HCT116 (cell line): ENCODE measurements around the gene CISH. TPM values are rescaled to one million over a fixed set of nuclear protein-coding genes. Genes with fewer than 3 reads are reported as not detected.

ENCODE experiments used
- ATAC-seq: fragments of 200-7000 bp; cut with Tn5 transposase; 2 replicates; pipeline ENCODE4 v1.9.1; 2020; ENCODE audit warnings: mild to moderate bottlenecking, moderate library complexity
- BruUV-seq: library from RNA; stranded (reverse); fragments of 400-500 nt; replicated peaks from 2 replicates; lab custom pipeline; 2021; lab: Mats Ljungman, UMichigan
- CTCF ChIA-PET: fragments of 300-600 bp; sonication (Branson Sonifier 250); formaldehyde crosslinking; loops from one replicate; lab custom pipeline; 2021; ENCODE audit warnings: antibody characterized with exemption; lab: Charles Lee
- POLR2A ChIA-PET: fragments of 300-600, 350-600 bp; sonication (Branson Sonifier 250); formaldehyde crosslinking; loops from one replicate; lab custom pipeline; 2021; ENCODE audit warnings: antibody characterized with exemption; lab: Charles Lee
- RAD21 ChIA-PET, 2 experiments: fragments of 300-600 bp; sonication (Branson Sonifier 250); formaldehyde crosslinking; loops; one replicate each; lab custom pipeline; 2023; ENCODE audit warnings: low total read pairs in 2 of 2; ENCODE audit not compliant: uncharacterized antibody in 2 of 2, unreplicated experiment in 2 of 2, low non-redundant PET in 1 of 2; lab: Charles Lee
- DNase-seq: peaks from one replicate; pipeline ENCODE4 v3.0.0-alpha.2; 2010; ENCODE audit warnings: low read depth, low spot score
- H2AFZ ChIP-seq: fragments of 200-600 bp; shearing (Covaris generic), sonication (generic); 2 replicates; pipeline ENCODE4 v1.6.1; 2017; ENCODE audit warnings: low read depth, mixed run types, mixed read lengths, antibody characterized with exemption, low read length; ENCODE audit not compliant: poor library complexity, severe bottlenecking
- H3K27ac ChIP-seq: 2 replicates; pipeline ENCODE4 v1.5.1; 2012; ENCODE audit warnings: low read depth, low read length
- H3K27me3 ChIP-seq: fragments of 200-600 bp; sonication (generic); 2 replicates; pipeline ENCODE4 v1.6.1; 2016; ENCODE audit warnings: mixed run types, low read length, mixed read lengths; ENCODE audit not compliant: insufficient read depth
- H3K36me3 ChIP-seq, 2 experiments: fragments of 200-500 bp in 1 of 2; fragments of 200-600 bp in 1 of 2; sonication (Bioruptor generic) in 1 of 2; sonication (generic) in 1 of 2; 2 replicates each; pipeline versions ENCODE4 v1.5.1 to v1.6.1; 2014 to 2016; ENCODE audit warnings: low read length in 2 of 2, inconsistent platforms in 1 of 2, mixed read lengths in 1 of 2, mixed run types in 1 of 2; ENCODE audit not compliant: insufficient read depth in 2 of 2, control insufficient read depth in 1 of 2
- H3K4me1 ChIP-seq, 2 experiments: fragments of 200-600 bp in 1 of 2; sonication (generic) in 1 of 2; 2 replicates each; pipeline versions ENCODE4 v1.5.1 to v1.6.1; 2012 to 2017; ENCODE audit warnings: low read length in 2 of 2, inconsistent platforms in 1 of 2, mild to moderate bottlenecking in 1 of 2, mixed read lengths in 1 of 2, mixed run types in 1 of 2, moderate library complexity in 1 of 2; ENCODE audit not compliant: insufficient read depth in 2 of 2, control insufficient read depth in 1 of 2
- H3K4me2 ChIP-seq: fragments of 200-600 bp; sonication (generic); 2 replicates; pipeline ENCODE4 v1.6.1; 2017; ENCODE audit warnings: mixed run types, low read length, mixed read lengths
- H3K4me3 ChIP-seq, 2 experiments: fragments of 200-600 bp in 1 of 2; sonication (generic) in 1 of 2; replicated peaks in 1 of 2; 2 replicates each; pipeline ENCODE4 v1.5.1; 2011 to 2016; ENCODE audit warnings: low read length in 2 of 2, control low read depth in 1 of 2, low read depth in 1 of 2, mild to moderate bottlenecking in 1 of 2, mixed read lengths in 1 of 2, mixed run types in 1 of 2
- H3K79me2 ChIP-seq: fragments of 200-600 bp; sonication (generic); 2 replicates; pipeline ENCODE4 v1.6.1; 2017; ENCODE audit warnings: mild to moderate bottlenecking, mixed run types, low read length, moderate library complexity, mixed read lengths; ENCODE audit not compliant: insufficient read depth
- H3K9ac ChIP-seq: fragments of 200-600 bp; sonication (generic); 2 replicates; pipeline ENCODE4 v1.6.1; 2016; ENCODE audit warnings: low read length, mixed read lengths
- H3K9me2 ChIP-seq: fragments of 200-600 bp; sonication (generic), shearing (Covaris generic); 2 replicates; pipeline ENCODE4 v1.6.1; 2017; ENCODE audit warnings: mixed run types, mild to moderate bottlenecking, moderate library complexity; ENCODE audit not compliant: insufficient read depth
- H3K9me3 ChIP-seq, 2 experiments: fragments of 200-500 bp in 1 of 2; fragments of 200-600 bp in 1 of 2; sonication (Bioruptor generic) in 1 of 2; sonication (generic) in 1 of 2; 2 replicates each; pipeline ENCODE4 v1.6.1; 2014 to 2017; ENCODE audit warnings: low read length in 2 of 2, mixed read lengths in 2 of 2, inconsistent platforms in 1 of 2, low read depth in 1 of 2, mild to moderate bottlenecking in 1 of 2, mixed run types in 1 of 2, moderate library complexity in 1 of 2; ENCODE audit not compliant: control insufficient read depth in 1 of 2, insufficient read depth in 1 of 2
- H4K20me1 ChIP-seq: fragments of 200-600 bp; sonication (generic), shearing (Covaris generic); 2 replicates; pipeline ENCODE4 v1.6.1; 2017; ENCODE audit warnings: mixed run types, mild to moderate bottlenecking, moderate library complexity; ENCODE audit not compliant: insufficient read depth
- EZH2 ChIP-seq: fragments of 200-600 bp; sonication (generic); IDR thresholded peaks from 2 replicates; pipeline ENCODE4 v1.6.1; 2017; ENCODE audit warnings: antibody characterized with exemption, mixed run types
- JUND ChIP-seq: IDR thresholded peaks from 2 replicates; pipeline ENCODE4 v1.6.1; 2012
- POLR2AphosphoS5 ChIP-seq: IDR thresholded peaks from 2 replicates; pipeline ENCODE4 v1.6.1; 2011; ENCODE audit warnings: mild to moderate bottlenecking, low read depth, low read length, moderate library complexity
- SIN3A ChIP-seq: IDR thresholded peaks from 2 replicates; pipeline ENCODE4 v1.6.1; 2012; ENCODE audit warnings: low read depth
- SP1 ChIP-seq: IDR thresholded peaks from 2 replicates; pipeline ENCODE4 v1.6.1; 2012; ENCODE audit warnings: low read depth
- SRF ChIP-seq: IDR thresholded peaks from 2 replicates; pipeline ENCODE4 v1.6.1; 2012; ENCODE audit warnings: low read depth
- TCF7L2 ChIP-seq: IDR thresholded peaks from 2 replicates; pipeline ENCODE4 v1.7.0; 2011; ENCODE audit warnings: borderline replicate concordance, inconsistent platforms; ENCODE audit not compliant: insufficient read depth, insufficient read length; ENCODE audit errors: extremely low read depth
- YY1 ChIP-seq: IDR thresholded peaks from 2 replicates; pipeline ENCODE4 v1.6.1; 2011; ENCODE audit warnings: low read length, low read depth, moderate library complexity, mild to moderate bottlenecking; ENCODE audit not compliant: insufficient replicate concordance; ENCODE audit errors: extremely low read depth
- ZFX ChIP-seq: fragments of 450-650 bp; IDR thresholded peaks from 2 replicates; pipeline ENCODE4 v1.6.1; 2017
- ZNF274 ChIP-seq: fragments of 200-500 bp; sonication (Bioruptor generic); IDR thresholded peaks from 2 replicates; pipeline ENCODE4 v1.6.1; 2014; ENCODE audit warnings: mild to moderate bottlenecking, low read depth, low read length, inconsistent platforms
- intact Hi-C: fragments of 100-400 bp; cut with micrococcal nuclease; formaldehyde crosslinking; loops from 2 replicates; pipeline ENCODE4 v1.10.0; 2022
- total RNA-seq: library from RNA; stranded (reverse); gene quantifications from one replicate; pipeline ENCODE4 v1.2.1, GENCODE V29; 2021; ENCODE audit not compliant: unreplicated experiment
- TF ChIP-seq, protein P1 (sequence below), 3 experiments: fragments of 200-600 bp in 1 of 3; sonication (generic) in 1 of 3; IDR thresholded peaks in 2 of 3; conservative IDR thresholded peaks in 1 of 3; 2 replicates each; pipeline ENCODE4 v1.5.1; 2012 to 2017; ENCODE audit warnings: low read depth in 2 of 3, low read length in 2 of 3, antibody characterized with exemption in 1 of 3, borderline replicate concordance in 1 of 3, control low read depth in 1 of 3, mild to moderate bottlenecking in 1 of 3, mixed read lengths in 1 of 3, mixed run types in 1 of 3, moderate library complexity in 1 of 3; ENCODE audit not compliant: insufficient read depth in 1 of 3
- TF ChIP-seq, protein P2 (sequence below): IDR thresholded peaks from 2 replicates; pipeline ENCODE4 v1.6.1; 2012; ENCODE audit warnings: low read depth
- TF ChIP-seq, protein P3 (sequence below): IDR thresholded peaks from 2 replicates; pipeline ENCODE4 v1.6.1; 2012

Gene CISH
- total RNA-seq, 1 experiment from 2014 or later = 4.5 TPM

DNA sequence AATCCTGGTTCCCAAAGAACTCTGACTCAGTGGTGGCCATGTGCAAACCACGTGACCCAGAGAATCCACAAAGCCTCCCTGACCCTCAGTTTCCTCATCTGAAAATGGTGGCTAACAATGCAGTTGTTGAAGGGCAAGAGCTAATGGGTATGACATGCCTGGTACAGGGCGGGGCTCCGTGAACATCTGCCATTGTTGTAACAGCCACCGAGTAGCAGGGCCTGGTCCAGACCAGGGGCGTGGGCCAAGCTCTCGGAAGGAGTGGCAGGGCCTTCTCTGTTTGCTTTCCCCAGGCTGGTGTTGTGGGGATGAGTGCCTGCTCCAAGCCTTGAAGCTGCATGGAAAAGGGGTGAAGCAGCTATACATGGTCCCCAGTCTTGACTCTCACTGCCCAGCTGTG is 18.8 kb upstream of the CISH start:
- Histone ChIP-seq H3K9ac (no peak overlapping the region), H3K36me3 (peaks cover 0 to 3% of the 10 kb centered on the region in 2 experiments; a peak in 1 of 4 replicates), H3K4me2 (peak overlapping the region; percentile 18), H3K4me3 (no peak overlapping the region), H3K27me3 (no peaks in the 10 kb centered on the region), H3K9me3 (no peaks in the 10 kb centered on the region), H3K79me2 (peaks cover 89% of the 10 kb centered on the region), H3K4me1 (peaks cover 45 to 76% of the 10 kb centered on the region in 2 experiments), H4K20me1 (no peaks in the 10 kb centered on the region; the same call in 1 of the 2 replicates), H3K27ac (no peak overlapping the region), H2AFZ (no peak overlapping the region), H3K9me2 (no peaks in the 10 kb centered on the region)
- RAD21 ChIA-PET = no interaction called here
- no peak for ATAC-seq
- intact Hi-C loops = no loop called here
- CTCF ChIA-PET = no interaction called here
- POLR2A ChIA-PET = no interaction called here
- DNase-seq = no peak
- BruUV-seq = no TSS peak
- TF ChIP-seq POLR2AphosphoS5 = no peak
- TF ChIP-seq ZFX = no peak
- no peak for TF ChIP-seq JUND
- no peak for TF ChIP-seq SP1
- TF ChIP-seq SRF = no peak

DNA sequence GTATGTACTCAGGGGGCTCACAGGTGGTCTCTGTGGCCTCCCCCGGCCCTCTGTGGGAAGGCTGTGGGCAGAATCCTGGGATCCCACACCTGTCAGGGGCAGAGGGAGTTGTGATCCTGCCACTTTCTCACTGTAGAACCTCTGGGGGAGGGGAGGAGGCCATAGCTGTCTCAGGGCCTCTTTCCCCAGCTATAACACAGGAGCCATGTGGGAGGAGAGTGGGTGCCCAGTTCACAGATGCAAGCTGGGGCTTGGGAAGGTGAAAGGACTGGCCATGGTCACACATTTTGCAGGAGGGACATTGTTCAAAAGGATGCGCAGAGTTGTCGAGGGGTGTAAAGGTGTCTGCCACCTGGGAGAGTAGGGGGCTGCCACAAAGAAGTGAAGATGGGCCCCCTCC is 17.0 kb upstream of the CISH start:
- intact Hi-C loops = no loop called here
- Histone ChIP-seq H3K79me2 (peaks cover 92% of the 10 kb centered on the region), H3K36me3 (peaks cover 0 to 3% of the 10 kb centered on the region in 2 experiments; a peak in 1 of 4 replicates), H3K9me3 (no peaks in the 10 kb centered on the region), H3K9ac (peak overlapping the region; percentile 58), H3K4me1 (peaks cover 63 to 93% of the 10 kb centered on the region in 2 experiments), H3K9me2 (no peaks in the 10 kb centered on the region), H3K27ac (peak overlapping the region; percentile 87), H2AFZ (no peak overlapping the region), H4K20me1 (no peaks in the 10 kb centered on the region; the same call in 1 of the 2 replicates), H3K4me3 (no peak overlapping the region), H3K4me2 (peak overlapping the region; percentile 75), H3K27me3 (no peaks in the 10 kb centered on the region)
- CTCF ChIA-PET = interaction anchor here (1.0 to 2.8 kb wide), 5 partner anchors 17 to 744 kb away, joined by 3 to 29 read pairs (median 7); partner anchors contain the start of gene CISH
- DNase-seq (no peak), ATAC-seq (no peak)
- BruUV-seq = no TSS peak
- RAD21 ChIA-PET = interaction anchor here (0.7 to 2.1 kb wide), 5 partner anchors 16 to 27 kb away, joined by 3 to 12 read pairs (median 3); no protein-coding TSS in a partner anchor
- POLR2A ChIA-PET = interaction anchor here (2.1 kb wide), 1 partner anchor 24 kb away, joined by 7 read pairs; no protein-coding TSS in a partner anchor
- TF ChIP-seq TCF7L2 (no peak), SP1 (no peak), EZH2 (no peak), YY1 (no peak), SIN3A (no peak), ZNF274 (no peak)
- TF ChIP-seq, protein P1, sequence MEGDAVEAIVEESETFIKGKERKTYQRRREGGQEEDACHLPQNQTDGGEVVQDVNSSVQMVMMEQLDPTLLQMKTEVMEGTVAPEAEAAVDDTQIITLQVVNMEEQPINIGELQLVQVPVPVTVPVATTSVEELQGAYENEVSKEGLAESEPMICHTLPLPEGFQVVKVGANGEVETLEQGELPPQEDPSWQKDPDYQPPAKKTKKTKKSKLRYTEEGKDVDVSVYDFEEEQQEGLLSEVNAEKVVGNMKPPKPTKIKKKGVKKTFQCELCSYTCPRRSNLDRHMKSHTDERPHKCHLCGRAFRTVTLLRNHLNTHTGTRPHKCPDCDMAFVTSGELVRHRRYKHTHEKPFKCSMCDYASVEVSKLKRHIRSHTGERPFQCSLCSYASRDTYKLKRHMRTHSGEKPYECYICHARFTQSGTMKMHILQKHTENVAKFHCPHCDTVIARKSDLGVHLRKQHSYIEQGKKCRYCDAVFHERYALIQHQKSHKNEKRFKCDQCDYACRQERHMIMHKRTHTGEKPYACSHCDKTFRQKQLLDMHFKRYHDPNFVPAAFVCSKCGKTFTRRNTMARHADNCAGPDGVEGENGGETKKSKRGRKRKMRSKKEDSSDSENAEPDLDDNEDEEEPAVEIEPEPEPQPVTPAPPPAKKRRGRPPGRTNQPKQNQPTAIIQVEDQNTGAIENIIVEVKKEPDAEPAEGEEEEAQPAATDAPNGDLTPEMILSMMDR (IDR thresholded peaks at IDR 0.05 in 2 of 3, conservative IDR thresholded peaks at IDR 0.05 in 1 of 3; ENCODE audit: borderline replicate concordance in 1 of 3, insufficient read depth in 1 of 3, low read depth in 2 of 3, low read length in 2 of 3) = no peak
- TF ChIP-seq, protein P2, sequence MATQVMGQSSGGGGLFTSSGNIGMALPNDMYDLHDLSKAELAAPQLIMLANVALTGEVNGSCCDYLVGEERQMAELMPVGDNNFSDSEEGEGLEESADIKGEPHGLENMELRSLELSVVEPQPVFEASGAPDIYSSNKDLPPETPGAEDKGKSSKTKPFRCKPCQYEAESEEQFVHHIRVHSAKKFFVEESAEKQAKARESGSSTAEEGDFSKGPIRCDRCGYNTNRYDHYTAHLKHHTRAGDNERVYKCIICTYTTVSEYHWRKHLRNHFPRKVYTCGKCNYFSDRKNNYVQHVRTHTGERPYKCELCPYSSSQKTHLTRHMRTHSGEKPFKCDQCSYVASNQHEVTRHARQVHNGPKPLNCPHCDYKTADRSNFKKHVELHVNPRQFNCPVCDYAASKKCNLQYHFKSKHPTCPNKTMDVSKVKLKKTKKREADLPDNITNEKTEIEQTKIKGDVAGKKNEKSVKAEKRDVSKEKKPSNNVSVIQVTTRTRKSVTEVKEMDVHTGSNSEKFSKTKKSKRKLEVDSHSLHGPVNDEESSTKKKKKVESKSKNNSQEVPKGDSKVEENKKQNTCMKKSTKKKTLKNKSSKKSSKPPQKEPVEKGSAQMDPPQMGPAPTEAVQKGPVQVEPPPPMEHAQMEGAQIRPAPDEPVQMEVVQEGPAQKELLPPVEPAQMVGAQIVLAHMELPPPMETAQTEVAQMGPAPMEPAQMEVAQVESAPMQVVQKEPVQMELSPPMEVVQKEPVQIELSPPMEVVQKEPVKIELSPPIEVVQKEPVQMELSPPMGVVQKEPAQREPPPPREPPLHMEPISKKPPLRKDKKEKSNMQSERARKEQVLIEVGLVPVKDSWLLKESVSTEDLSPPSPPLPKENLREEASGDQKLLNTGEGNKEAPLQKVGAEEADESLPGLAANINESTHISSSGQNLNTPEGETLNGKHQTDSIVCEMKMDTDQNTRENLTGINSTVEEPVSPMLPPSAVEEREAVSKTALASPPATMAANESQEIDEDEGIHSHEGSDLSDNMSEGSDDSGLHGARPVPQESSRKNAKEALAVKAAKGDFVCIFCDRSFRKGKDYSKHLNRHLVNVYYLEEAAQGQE = no peak
- TF ChIP-seq, protein P3, sequence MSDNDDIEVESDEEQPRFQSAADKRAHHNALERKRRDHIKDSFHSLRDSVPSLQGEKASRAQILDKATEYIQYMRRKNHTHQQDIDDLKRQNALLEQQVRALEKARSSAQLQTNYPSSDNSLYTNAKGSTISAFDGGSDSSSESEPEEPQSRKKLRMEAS = no peak
